Measurements from ENCODE around the gene PFDN1. TPM values are rescaled to one million over a fixed set of nuclear protein-coding genes. Genes with fewer than 3 reads are reported as not detected.
"Not testable (repeated sequence)": the region's sequence is repeated elsewhere in the genome, so short reads cannot be mapped to it uniquely, and the experiment has no call there.

The PFDN1 gene, protein sequence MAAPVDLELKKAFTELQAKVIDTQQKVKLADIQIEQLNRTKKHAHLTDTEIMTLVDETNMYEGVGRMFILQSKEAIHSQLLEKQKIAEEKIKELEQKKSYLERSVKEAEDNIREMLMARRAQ
- 68.3 and 82.2 TPM in 2 replicates for total RNA-seq (2014; rRNA removed; shearing (Covaris generic))
- polyA plus RNA-seq (2015; cell fraction: cytosol; rRNA removed): 97.2 and 111 TPM in 2 replicates
- 20.0 and 38.5 TPM in 2 replicates for polyA plus RNA-seq (2015; cell fraction: nucleus; rRNA removed)

DNA sequence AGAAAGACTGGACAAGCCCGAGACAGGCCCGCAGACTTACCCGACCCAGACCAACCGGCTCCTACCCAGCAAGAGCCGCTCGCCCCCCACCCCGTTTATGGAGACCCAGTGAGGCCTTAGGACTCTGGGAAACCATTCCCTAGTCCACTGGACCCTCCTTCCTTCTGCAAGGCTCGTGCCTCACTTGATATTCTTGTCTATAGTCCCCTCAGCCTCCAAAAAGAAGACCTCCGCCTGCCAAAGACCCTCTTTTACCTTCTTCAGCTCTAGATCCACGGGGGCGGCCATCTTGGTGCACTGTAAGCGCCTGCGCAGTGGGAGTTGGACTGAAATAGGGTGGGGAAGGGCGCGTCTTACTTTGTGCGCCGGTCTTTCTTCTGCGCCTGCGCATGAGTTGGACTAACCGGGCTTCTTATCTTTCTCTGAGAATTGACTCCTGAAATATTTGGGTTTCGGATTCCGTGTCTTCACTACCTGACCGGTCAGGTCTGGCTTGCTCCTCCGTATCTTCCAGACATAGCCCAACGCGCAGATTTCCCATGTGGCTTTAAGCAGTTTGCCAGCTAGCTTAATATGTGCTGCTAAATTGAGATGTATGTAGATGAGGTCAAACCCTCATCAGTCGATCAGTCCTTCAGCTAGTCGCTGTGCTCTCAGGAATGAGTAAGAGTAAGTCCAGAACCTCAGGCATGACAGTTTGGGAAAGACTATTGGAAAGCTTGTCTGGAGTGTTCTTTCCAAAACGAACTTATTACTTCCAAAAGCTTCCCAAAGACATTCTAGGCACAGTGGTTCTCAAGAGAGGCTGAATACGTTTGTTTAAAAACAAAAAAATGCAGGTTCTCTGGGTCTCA is at the start of gene PFDN1:
TSS of gene PFDN1 (minus strand) at position 316 of the 854 bp plus-strand sequence. CDS start at position 288, 28 bp downstream.
- in situ Hi-C loops (cut with HindIII; ENCODE audit: low pct_unique_long_range_greater_than_20kb, low sequenced_read_pairs): no loop called here
- DNase-seq (ENCODE audit: low read depth, low spot score): peak; percentile 96

DNA sequence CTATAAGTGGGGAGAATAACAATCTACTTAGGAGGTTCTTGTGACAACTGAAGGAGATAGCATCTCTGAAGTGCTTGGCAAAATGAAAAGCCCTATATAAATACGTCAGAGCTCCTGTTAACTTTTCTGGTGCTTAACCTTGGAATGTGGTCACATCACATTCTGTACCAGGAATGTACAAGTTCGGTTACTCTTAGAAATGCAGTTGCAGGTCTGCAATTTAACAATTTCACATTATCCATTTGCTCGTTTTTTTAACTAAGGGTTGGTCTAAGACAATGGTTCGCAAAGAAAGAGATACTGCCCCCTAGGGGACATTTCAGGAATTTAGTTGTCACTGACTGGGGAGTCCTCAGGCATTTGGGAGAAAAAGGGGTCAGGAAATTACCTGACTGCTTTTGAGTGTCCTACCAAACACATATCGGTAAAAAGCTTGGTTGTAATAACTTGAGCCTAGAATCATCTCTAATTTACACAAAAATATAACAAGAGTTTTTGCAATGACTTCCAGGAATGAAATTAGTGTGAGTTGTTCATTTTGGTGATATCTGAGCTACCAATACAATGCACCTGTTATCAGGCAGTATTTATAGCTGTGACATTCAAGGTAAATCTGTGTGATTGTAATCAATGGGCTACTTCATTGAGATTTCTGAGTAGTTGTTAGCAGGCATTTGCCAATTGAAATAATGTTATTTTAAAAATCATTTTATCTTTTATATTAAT is 48.9 kb upstream of the PFDN1 start:
- peak; percentile 84 for DNase-seq (ENCODE audit: low read depth, low spot score)

DNA sequence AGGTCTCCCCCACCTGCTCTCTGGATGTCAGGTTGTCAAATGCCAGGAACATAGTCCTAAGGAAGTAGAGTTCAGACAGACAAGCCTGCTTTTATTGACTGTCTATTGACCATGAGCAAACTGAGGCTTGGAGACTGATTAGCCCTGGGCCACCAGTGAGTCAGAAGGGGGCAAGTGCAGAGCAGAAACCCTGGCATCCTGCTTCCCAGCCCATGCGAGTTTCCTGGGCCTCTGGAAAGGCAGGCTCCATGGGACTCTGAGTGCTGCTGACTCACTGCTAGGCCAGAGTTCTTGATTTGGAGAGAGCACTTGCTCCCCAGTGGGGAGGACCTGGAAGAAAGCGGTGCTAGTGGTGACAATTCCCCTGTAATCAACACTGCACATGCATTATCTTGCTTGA is 46.3 kb upstream of the PFDN1 start:
- in situ Hi-C loops (cut with HindIII; ENCODE audit: low pct_unique_long_range_greater_than_20kb, low sequenced_read_pairs): no loop called here

More for the DNA sequence above, 48.9 kb upstream of the PFDN1 start:
- in situ Hi-C loops (cut with HindIII; ENCODE audit: low pct_unique_long_range_greater_than_20kb, low sequenced_read_pairs): no loop called here

DNA sequence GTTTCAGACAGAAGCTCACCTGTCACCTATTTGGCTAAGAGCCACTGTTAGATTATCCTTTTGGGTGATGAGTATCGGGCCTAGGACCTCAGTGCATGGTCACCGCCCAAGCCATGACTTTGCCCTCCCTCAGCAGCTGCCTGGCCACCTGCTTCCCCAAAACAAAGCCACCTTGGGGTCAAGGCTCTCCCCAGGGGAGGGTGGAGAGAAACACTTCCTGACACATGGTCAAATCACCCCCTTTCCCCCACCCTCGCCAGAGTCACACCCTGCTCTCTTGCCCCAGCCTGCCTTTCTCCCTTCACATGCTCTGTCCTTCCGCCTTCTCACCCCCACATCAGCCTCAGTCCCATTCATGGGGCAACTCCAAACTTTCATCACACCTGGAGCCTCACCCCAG is 45.2 kb upstream of the PFDN1 start:
- in situ Hi-C loops (cut with HindIII; ENCODE audit: low pct_unique_long_range_greater_than_20kb, low sequenced_read_pairs): no loop called here
- no peak for DNase-seq (ENCODE audit: low read depth, low spot score)

More for the DNA sequence above, 46.3 kb upstream of the PFDN1 start:
- DNase-seq (ENCODE audit: low read depth, low spot score): no peak

DNA sequence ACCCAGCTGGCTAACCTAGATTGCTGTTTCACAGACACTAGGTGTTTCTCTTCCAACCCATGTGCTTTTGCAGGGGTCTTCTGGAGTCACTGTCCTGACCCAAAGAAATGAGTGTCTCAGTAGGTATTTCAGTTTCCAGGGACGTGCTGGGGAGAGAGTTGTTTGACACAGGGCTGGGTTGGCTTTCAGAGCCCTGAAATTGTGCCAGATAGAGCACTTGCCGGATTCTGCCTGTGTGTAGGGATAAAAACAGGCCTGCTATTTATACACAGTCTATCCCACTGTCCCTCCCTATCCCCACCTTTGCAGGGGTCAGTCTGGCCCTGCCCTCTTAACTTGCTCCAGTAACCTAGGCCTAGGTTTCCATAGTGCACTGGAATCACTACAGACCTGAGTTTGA is 44.5 kb upstream of the PFDN1 start:
- in situ Hi-C loops (cut with HindIII; ENCODE audit: low pct_unique_long_range_greater_than_20kb, low sequenced_read_pairs): no loop called here
- no peak for DNase-seq (ENCODE audit: low read depth, low spot score)

DNA sequence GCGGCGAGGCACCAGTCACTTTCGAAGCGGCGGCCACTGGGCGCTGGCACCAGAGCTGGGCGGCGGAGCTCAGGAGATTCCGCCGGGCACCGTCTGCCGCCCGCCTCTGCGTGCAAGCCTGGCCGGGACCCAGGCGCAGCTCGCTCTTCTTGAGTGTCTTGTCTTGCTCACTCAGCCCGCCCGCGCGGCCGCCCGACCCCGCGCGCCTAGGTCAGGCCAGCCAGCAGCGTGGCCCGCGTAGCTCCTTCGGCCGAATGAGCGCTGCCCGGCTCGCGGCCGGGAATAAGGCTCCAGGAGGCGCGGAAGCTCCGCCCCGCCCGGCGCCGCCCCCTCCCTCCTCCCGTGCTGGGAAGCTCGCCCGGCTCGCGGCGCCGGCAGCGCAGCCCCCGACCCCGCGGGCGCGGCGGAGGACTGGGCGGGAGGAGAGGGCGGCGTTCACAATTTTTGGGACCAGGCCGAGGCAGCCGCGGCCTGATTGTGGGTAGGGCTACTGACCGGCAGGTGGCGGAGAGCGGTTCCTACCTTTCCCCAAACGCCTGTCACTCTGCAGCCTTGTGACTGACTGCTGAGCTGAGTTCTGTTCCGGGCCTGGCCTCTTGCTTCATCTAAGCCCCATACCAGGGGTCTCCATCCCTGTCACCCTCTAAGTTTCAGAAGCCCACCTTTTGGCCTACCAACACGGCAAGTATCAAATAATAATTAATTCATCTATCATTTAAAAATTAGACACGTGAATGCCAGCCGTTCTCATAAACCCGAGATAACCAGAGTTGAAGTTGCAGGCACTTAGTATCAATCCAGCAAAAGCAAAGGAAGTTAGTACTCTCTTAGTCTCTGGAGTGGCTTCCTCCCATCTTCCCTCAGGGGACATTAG is 43.7 kb upstream of the PFDN1 start, which contains the start of gene HBEGF:
TSS of gene HBEGF (minus strand) at position 256 of the 874 bp plus-strand sequence. CDS start 275 bp downstream, outside the sequence.
- in situ Hi-C loops (cut with HindIII; ENCODE audit: low pct_unique_long_range_greater_than_20kb, low sequenced_read_pairs): no loop called here
- DNase-seq (ENCODE audit: low read depth, low spot score): peak; percentile 69

DNA sequence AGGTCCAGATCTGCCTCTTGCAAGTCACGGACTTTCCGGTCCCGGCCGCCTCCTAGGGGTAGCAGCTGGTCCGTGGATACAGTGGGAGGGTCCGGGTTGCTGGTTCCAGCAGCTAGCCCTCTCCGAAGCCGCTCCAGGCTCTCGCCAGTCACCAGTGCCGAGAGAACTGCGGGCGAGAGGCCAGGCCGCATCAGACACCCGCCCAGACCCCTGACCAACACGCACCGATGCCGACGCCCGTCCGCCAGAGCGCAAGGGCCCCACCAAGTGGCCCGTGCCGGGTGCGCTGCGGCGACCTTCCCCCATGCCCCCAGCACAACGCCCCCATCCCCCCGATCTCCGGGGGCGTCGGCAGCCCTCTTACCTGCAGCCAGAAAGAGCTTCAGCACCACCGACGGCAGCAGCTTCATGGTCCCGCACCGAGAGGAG is 43.0 kb upstream of the PFDN1 start:
- in situ Hi-C loops (cut with HindIII; ENCODE audit: low pct_unique_long_range_greater_than_20kb, low sequenced_read_pairs): no loop called here
- peak; percentile 53 for DNase-seq (ENCODE audit: low read depth, low spot score)

DNA sequence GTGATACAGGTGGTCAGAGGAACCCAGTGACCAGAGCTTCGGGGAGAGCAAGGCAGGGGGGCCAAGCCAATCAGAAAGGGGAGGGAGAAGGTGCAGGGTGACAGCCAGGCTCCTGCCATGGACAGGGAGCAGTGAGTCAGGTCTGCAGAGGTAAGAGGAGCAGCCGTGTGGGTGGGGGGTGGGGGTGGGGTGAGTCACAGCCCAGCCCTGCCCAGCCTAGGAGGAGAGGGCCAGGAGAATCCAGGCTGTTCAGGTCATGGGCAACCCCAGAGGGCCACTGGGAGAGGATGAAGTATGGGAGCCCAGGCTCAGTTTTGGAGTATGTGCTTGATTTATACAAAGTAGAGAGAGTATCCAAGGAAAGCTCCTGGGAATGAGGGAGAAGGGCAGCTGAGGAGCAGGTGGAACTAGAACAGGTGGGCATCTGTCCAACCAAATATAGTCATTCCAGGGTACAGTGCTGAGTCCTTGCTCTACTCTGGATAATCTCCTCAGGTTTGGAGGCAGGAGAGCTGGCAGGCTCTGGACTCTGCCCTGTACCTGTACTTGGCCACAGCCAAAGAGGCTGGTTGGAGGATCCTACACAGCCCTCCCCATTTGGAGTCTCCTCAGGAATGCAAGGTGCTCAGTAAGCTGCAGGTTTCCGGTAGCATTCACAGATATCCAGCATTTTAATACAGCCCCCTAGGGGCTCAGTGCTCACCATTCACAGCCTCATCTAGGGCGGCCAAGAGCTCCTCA is 42.0 kb upstream of the PFDN1 start:
- in situ Hi-C loops (cut with HindIII; ENCODE audit: low pct_unique_long_range_greater_than_20kb, low sequenced_read_pairs): no loop called here
- DNase-seq (ENCODE audit: low read depth, low spot score): no peak

DNA sequence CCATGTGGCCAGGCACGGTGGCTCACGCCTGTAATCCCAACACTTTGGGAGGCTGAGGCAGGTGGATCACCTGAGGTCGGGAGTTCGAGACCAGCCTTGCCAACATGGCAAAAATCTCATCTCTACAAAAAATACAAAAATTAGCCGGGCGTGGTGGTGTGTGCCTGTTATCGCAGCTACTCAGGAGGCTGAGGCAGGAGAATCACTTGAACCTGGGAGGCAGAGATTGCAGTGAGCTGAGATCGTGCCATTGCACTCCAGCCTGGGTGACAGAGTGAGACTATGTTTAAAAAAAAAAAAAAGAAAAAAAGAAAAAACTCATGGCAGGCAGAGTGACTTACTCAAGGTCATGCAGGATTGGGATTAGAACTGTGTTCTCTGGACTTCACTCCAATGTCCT is 40.9 kb upstream of the PFDN1 start:
- DNase-seq (ENCODE audit: low read depth, low spot score); in situ Hi-C loops (cut with HindIII; ENCODE audit: low pct_unique_long_range_greater_than_20kb, low sequenced_read_pairs): not testable (repeated sequence)

DNA sequence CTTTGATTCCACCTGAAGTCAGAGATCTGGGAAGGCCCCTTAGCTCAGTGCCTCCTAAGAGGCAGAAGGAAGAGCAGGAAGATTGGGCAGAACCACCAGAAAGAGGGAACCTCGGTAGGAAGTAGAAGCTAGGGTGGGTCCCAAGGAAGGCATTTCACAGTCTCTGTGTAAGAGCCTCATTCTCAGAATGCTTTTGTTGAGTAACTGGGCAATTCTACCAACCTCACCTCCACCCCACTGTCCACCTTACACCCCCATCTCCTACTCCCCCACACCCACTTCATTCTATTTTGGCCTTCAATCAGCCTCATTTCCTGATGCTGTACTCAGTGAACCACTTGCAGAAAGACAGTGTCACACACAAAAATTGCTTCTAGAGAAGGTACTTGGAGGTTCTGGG is 40.0 kb upstream of the PFDN1 start:
- DNase-seq (ENCODE audit: low read depth, low spot score): no peak
- in situ Hi-C loops (cut with HindIII; ENCODE audit: low pct_unique_long_range_greater_than_20kb, low sequenced_read_pairs): no loop called here

DNA sequence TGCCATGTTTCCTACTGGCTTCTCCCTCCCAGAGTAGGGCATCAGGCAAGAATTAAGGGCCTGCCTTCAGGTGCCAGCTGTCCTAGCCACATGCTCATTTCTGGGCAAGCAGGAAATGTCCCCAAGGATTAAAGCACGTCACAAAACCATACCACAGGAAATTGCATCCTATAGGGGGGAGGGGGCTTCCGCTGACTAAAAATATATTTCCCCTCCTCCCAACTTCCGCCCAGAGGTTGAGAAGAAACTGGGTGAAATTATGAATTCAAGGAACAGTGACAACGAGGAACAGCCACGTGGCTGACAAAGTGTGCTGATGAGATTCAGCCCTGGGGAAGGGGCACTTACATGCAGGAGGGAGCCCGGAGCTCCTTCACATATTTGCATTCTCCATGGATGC is 39.4 kb upstream of the PFDN1 start:
- in situ Hi-C loops (cut with HindIII; ENCODE audit: low pct_unique_long_range_greater_than_20kb, low sequenced_read_pairs): no loop called here

DNA sequence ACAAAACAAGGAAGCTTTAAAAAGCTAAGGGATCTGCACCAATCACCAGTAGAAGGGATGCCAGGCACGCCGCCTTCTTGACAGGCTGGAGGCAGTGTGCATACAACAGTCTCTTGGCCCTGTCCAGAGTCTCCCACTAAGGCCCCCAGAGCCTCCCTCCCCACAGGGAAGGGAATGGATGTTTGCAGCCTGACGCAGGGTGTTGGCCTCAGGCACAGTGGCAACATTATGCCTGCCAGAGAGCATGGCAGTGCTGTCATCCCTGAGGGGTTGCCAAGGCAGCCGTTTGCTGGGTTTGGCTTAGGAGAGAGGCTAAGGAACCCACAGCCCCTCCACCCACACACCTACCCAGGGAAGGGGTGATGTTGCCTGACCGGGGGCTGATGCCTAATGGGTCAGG is 38.7 kb upstream of the PFDN1 start:
- DNase-seq (ENCODE audit: low read depth, low spot score): no peak
- in situ Hi-C loops (cut with HindIII; ENCODE audit: low pct_unique_long_range_greater_than_20kb, low sequenced_read_pairs): no loop called here

More for the DNA sequence above, 39.4 kb upstream of the PFDN1 start:
- peak; percentile 35 for DNase-seq (ENCODE audit: low read depth, low spot score)

DNA sequence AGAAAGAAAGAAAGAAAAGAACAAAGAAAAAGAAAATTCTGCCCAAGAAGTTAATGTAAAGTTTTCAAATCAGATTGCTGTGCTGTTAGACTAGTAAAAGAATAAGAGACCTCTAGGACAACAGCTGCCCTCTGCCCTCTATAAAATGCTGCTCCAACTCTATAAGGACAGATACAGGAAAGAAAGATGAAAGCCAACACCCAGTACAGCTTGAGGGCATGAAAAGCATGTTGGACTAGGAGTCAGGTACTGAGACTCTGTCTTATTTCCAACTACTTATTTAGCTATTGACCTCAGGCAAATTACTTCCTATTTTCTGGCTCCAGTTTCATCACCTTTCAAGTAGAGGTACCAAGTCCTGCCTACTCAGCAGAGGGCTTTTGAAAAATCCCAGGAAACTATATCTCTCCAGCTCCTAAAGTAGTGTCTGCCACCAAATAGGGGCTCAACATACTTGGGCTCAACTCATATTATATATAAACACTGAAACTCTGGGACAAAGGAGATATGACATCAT is 37.8 kb upstream of the PFDN1 start:
- in situ Hi-C loops (cut with HindIII; ENCODE audit: low pct_unique_long_range_greater_than_20kb, low sequenced_read_pairs): no loop called here
- DNase-seq (ENCODE audit: low read depth, low spot score): no peak

DNA sequence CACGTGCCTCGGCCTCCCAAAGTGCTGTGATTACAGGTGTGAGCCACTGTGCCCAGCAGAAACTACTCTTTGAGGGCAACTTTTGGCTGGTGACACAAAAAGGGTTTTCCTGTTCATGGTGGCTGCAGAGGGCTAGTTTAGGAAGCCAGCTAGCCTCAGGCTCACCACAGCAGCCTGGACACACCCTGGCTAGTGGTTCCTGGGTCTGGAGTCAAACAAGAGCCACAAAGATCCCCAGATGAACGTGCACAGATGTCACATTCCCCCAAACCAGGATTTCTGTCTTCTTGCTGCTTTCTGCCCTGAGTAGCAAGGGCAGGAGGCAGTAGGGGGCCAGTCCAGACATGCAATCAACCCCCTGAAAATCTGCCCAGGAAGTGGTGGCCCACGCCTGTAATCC is 36.7 kb upstream of the PFDN1 start:
- in situ Hi-C loops (cut with HindIII; ENCODE audit: low pct_unique_long_range_greater_than_20kb, low sequenced_read_pairs): no loop called here
- no peak for DNase-seq (ENCODE audit: low read depth, low spot score)

DNA sequence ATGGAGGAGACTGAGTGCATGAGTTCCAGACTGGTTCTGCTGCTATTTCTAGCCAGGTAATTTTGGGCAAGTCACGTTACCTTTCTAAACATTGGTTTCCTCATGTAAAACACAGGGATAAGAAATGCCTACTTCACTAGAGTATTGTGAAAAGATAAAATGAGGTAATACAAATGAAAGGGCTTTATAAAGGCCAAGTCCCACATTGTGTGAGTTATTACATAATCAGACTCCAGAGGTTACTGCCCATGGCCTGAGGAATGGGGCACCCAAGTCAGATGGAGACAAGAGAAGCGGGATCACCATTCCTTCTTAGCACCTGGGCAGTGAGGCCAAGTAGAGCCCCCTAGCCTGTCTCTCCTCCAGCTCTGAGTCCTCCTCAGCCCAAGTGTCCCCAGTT is 36.0 kb upstream of the PFDN1 start:
- no peak for DNase-seq (ENCODE audit: low read depth, low spot score)
- in situ Hi-C loops (cut with HindIII; ENCODE audit: low pct_unique_long_range_greater_than_20kb, low sequenced_read_pairs): no loop called here

DNA sequence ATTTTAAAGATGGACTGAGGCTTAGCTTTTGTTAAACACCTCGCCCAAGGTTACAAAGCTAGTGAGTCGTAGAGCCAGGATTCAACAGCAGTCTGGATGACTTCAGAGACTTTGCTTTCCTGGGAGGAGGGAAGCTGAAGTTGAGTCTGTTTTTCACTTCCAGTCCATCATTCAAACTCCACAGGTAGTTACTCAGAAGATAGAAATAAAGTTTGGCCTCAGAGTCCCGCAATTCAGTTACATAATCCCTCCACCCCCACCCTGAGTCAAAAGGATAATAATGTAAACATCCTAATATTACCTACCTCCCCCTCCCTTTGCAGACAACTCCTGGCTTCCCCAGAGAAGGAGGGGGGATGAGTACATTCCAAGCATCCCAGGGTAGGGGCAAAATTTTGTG is 35.4 kb upstream of the PFDN1 start:
- in situ Hi-C loops (cut with HindIII; ENCODE audit: low pct_unique_long_range_greater_than_20kb, low sequenced_read_pairs): no loop called here
- no peak for DNase-seq (ENCODE audit: low read depth, low spot score)
